ENCODE results near the gene ARHGAP19. TPM values are rescaled to one million over a fixed set of nuclear protein-coding genes. Genes with fewer than 3 reads are reported as not detected.

The ARHGAP19 gene
- total and polyA plus RNA-seq, 2 of the 8 experiments (the other 6 are each of a cell fraction or from before 2014, with no cell fraction given), result 13.3 to 32.1 TPM

GRCh38 chr10:97175586-97175985 is 116.9 kb downstream of the ARHGAP19 start:
- no peak overlapping the region for H3K9ac ChIP-seq (replicated peaks in 1 of 4; ENCODE audit: extremely low read depth in 1 of 4, low read depth in 3 of 4, low read length in 3 of 4)
- no peaks in the 10 kb centered on the region for H3K36me3 ChIP-seq (ENCODE audit: control insufficient read depth in 2 of 4, insufficient read depth in 4 of 4, low read length in 3 of 4)
- DNase-seq (ENCODE audit: low read depth in 1 of 2, low spot score in 2 of 2) (no peak), FAIRE-seq (no peak)
- H2BK15ac ChIP-seq (ENCODE audit: low read length), result no peak overlapping the region
- H2BK5ac ChIP-seq (ENCODE audit: low read depth, low read length), result no peak overlapping the region
- no peak overlapping the region for H4K8ac ChIP-seq (ENCODE audit: extremely low read depth, insufficient read depth, low read length)
- H3K9me3 ChIP-seq (ENCODE audit: insufficient read depth in 2 of 2, low read depth in 1 of 2, low read length in 1 of 2), result no peaks in the 10 kb centered on the region
- WGBS, 2 experiments (ENCODE audit: extremely low coverage in 1 of 2, insufficient coverage in 1 of 2, insufficient read length in 1 of 2, insufficient replicate concordance in 2 of 2, low coverage in 1 of 2, low lambda C conversion rate in 2 of 2, missing lambda C conversion rate in 1 of 2), result 81% methylated on average over 4 of the region's 4 CpGs; no CpG with 5 or more reads in 1 of the 2 experiments
- no peak overlapping the region for H2BK20ac ChIP-seq (ENCODE audit: low read length)
- no peak overlapping the region for H3K4me3 ChIP-seq (ENCODE audit: extremely low read depth in 1 of 4, insufficient read depth in 2 of 4, low read depth in 3 of 4, low read length in 4 of 4)
- no peak overlapping the region for H3K14ac ChIP-seq (ENCODE audit: insufficient read length)
- no peak overlapping the region for H3K18ac ChIP-seq (ENCODE audit: extremely low read depth, low read length)
- no peak overlapping the region for H3K4ac ChIP-seq (replicated peaks; ENCODE audit: insufficient read length, low read depth, low read length)
- no peaks in the 10 kb centered on the region for H4K20me1 ChIP-seq (replicated peaks in 1 of 2; ENCODE audit: control insufficient read depth in 1 of 2, insufficient read depth in 2 of 2, low read length in 2 of 2)
- no peaks in the 10 kb centered on the region; the same call in 1 of the 2 replicates for H3K23me2 ChIP-seq (ENCODE audit: low read depth, low read length)
- CTCF ChIA-PET (ENCODE audit: partially characterized antibody), result interaction anchor here (0.6 to 20.0 kb wide), 9 partner anchors 8 to 121 kb away, joined by 3 to 320 read pairs (median 5); no protein-coding TSS in a partner anchor
- H3K4me2 ChIP-seq (ENCODE audit: insufficient read depth in 1 of 2, low read depth in 2 of 2, low read length in 2 of 2), result no peak overlapping the region
- H2BK120ac ChIP-seq (replicated peaks; ENCODE audit: low read depth, low read length), result no peak overlapping the region
- no peak overlapping the region for H3K27ac ChIP-seq (ENCODE audit: low read depth, low read length)
- no peak overlapping the region for H3K56ac ChIP-seq (replicated peaks; ENCODE audit: insufficient read length, low read depth, low read length)
- no peaks in the 10 kb centered on the region for H3K79me1 ChIP-seq (ENCODE audit: low read depth, low read length)
- no peak overlapping the region for H4K91ac ChIP-seq (replicated peaks; ENCODE audit: insufficient read length, low read length)
- no peak overlapping the region for H2BK12ac ChIP-seq (ENCODE audit: low read depth, low read length)
- no peak overlapping the region for H2AFZ ChIP-seq (ENCODE audit: low read length)
- peaks cover 0 to 6% (median 1%) of the 10 kb centered on the region in 4 experiments; a peak in 2 of 7 replicates for H3K27me3 ChIP-seq (replicated peaks in 1 of 4; ENCODE audit: control insufficient read depth in 3 of 4, extremely low read depth in 1 of 4, insufficient read depth in 3 of 4, low read length in 3 of 4)
- POLR2A ChIA-PET (ENCODE audit: partially characterized antibody), result no interaction called here
- no peak overlapping the region for H3K23ac ChIP-seq (ENCODE audit: insufficient read length)
- H4K5ac ChIP-seq (ENCODE audit: insufficient read length, low read depth, low read length), result no peak overlapping the region
- H3K4me1 ChIP-seq (replicated peaks in 1 of 4; ENCODE audit: control insufficient read depth in 3 of 4, insufficient read depth in 4 of 4, low read length in 3 of 4), result peaks cover 0 to 2% (median 0%) of the 10 kb centered on the region in 4 experiments; a peak in 1 of 7 replicates
- H2AK5ac ChIP-seq (ENCODE audit: low read depth, low read length), result no peak overlapping the region
- no peaks in the 10 kb centered on the region for H3K79me2 ChIP-seq (ENCODE audit: control insufficient read depth in 1 of 2, insufficient read depth in 2 of 2, low read length in 2 of 2)
- no peak for TF ChIP-seq CBX8 (IDR thresholded peaks at IDR 0.05; ENCODE audit: borderline replicate concordance, low read depth, low read length)
- no peak for TF ChIP-seq EGR1 (IDR thresholded peaks at IDR 0.05; ENCODE audit: borderline replicate concordance, low read depth, low read length)
- no peak for TF ChIP-seq KDM4A (IDR thresholded peaks at IDR 0.05; ENCODE audit: low read depth, low read length, severe bottlenecking)
- TF ChIP-seq MAX (IDR thresholded peaks at IDR 0.05), result no peak
- TF ChIP-seq CBX5 (IDR thresholded peaks at IDR 0.05; ENCODE audit: low read depth, low read length), result no peak
- TF ChIP-seq PHF8 (conservative IDR thresholded peaks at IDR 0.05; ENCODE audit: low read depth, low read length), result no peak
- no peak for TF ChIP-seq EP300 (IDR thresholded peaks at IDR 0.05; ENCODE audit: borderline replicate concordance in 1 of 2, low read depth in 2 of 2, low read length in 2 of 2)
- no peak for TF ChIP-seq SP4 (IDR thresholded peaks at IDR 0.05; ENCODE audit: low read length)
- no peak for TF ChIP-seq POLR2AphosphoS5 (IDR thresholded peaks at IDR 0.05; ENCODE audit: low read depth, low read length)
- no peak for TF ChIP-seq CTBP2 (IDR thresholded peaks at IDR 0.05; ENCODE audit: borderline replicate concordance, insufficient read depth, insufficient read length, low read length)
- no peak for TF ChIP-seq JUND (IDR thresholded peaks at IDR 0.05; ENCODE audit: low read length)
- TF ChIP-seq SIRT6 (IDR thresholded peaks at IDR 0.05; ENCODE audit: low read length), result no peak
- TF ChIP-seq SUZ12 (IDR thresholded peaks at IDR 0.05; ENCODE audit: low read length), result no peak
- TF ChIP-seq ZNF274 (IDR thresholded peaks at IDR 0.05; ENCODE audit: borderline replicate concordance, extremely low read depth, low read length), result no peak
- no peak for TF ChIP-seq BCL11A (IDR thresholded peaks at IDR 0.05; ENCODE audit: low read depth in 2 of 2, low read length in 2 of 2)
